K562 (cell line): ENCODE data around the gene AQP2. TPM values are rescaled to one million over a fixed set of nuclear protein-coding genes. Genes with fewer than 3 reads are reported as not detected.

Experiments
- ADNP ChIP-seq: fragments of 200-800 bp; sonication (Bioruptor generic); IDR thresholded peaks from 2 replicates; pipeline ENCODE4 v1.6.1; 2016; ENCODE audit warnings: missing genetic modification characterization, missing compliant biosample characterization
- ATF7 ChIP-seq: fragments of 450-650 bp; IDR thresholded peaks from 2 replicates; pipeline ENCODE4 v1.7.1; 2014; ENCODE audit warnings: mild to moderate bottlenecking, moderate library complexity
- BACH1 ChIP-seq: fragments of 200-800 bp; sonication (Bioruptor generic); IDR thresholded peaks from 2 replicates; pipeline ENCODE4 v1.6.1; 2016; ENCODE audit warnings: missing genetic modification characterization, missing compliant biosample characterization
- BCOR ChIP-seq: fragments of 450-650 bp; IDR thresholded peaks from 2 replicates; pipeline ENCODE4 v1.6.1; 2016
- DACH1 ChIP-seq: fragments of 450-650 bp; IDR thresholded peaks from 2 replicates; pipeline ENCODE4 v1.6.1; 2018; ENCODE audit not compliant: partially characterized antibody
- EP300 ChIP-seq: IDR thresholded peaks from 2 replicates; pipeline ENCODE4 v1.6.1; 2012; ENCODE audit warnings: low read length, improper control_type of control experiment
- EZH2 ChIP-seq: IDR thresholded peaks from 2 replicates; pipeline ENCODE4 v1.6.1; 2012; ENCODE audit warnings: low read depth, mild to moderate bottlenecking, inconsistent platforms, low read length, borderline replicate concordance
- KDM1A ChIP-seq, 2 experiments: fragments of 450-650 bp; IDR thresholded peaks; 2 replicates each; pipeline ENCODE4 v1.6.1; 2016; ENCODE audit warnings: mild to moderate bottlenecking in 2 of 2
- MCM7 ChIP-seq, 2 experiments: fragments of 450-650 bp; IDR thresholded peaks; 2 replicates each; pipeline ENCODE4 v1.6.1; 2016 to 2018
- MEIS2 ChIP-seq: fragments of 450-650 bp; IDR thresholded peaks from 2 replicates; pipeline ENCODE4 v1.6.1; 2014; ENCODE audit warnings: mild to moderate bottlenecking; ENCODE audit not compliant: partially characterized antibody
- NFXL1 ChIP-seq: fragments of 450-650 bp; formaldehyde crosslinking; IDR thresholded peaks from 2 replicates; pipeline ENCODE4 v1.4.0; 2021; ENCODE audit warnings: mild to moderate bottlenecking
- RBM17 ChIP-seq: fragments of 200-400 bp; formaldehyde crosslinking; IDR thresholded peaks from 2 replicates; pipeline ENCODE4 v1.6.1; 2017; ENCODE audit warnings: low read depth, mild to moderate bottlenecking, low read length, borderline replicate concordance
- RFX1 ChIP-seq: fragments of 450-650 bp; IDR thresholded peaks from 2 replicates; pipeline ENCODE4 v1.6.1; 2016; ENCODE audit warnings: mild to moderate bottlenecking, moderate library complexity
- RFX5 ChIP-seq: IDR thresholded peaks from 2 replicates; pipeline ENCODE4 v1.6.1; 2011; ENCODE audit warnings: low read depth, mild to moderate bottlenecking, improper control_type of control experiment, low read length
- RUNX1 ChIP-seq: sonication (generic); IDR thresholded peaks from 2 replicates; pipeline ENCODE4 v1.6.1; 2016; ENCODE audit warnings: antibody characterized with exemption, low read depth
- SMAD4 ChIP-seq: fragments of 250-450 bp; sonication (Bioruptor Pico); conservative IDR thresholded peaks from 2 replicates; pipeline ENCODE4 v1.8.0; 2021; ENCODE audit warnings: inconsistent platforms, mild to moderate bottlenecking, moderate library complexity
- TAF7 ChIP-seq: fragments of 450-650 bp; IDR thresholded peaks from 2 replicates; pipeline ENCODE4 v1.6.1; 2016; ENCODE audit warnings: missing genetic modification characterization, missing compliant biosample characterization
- polyA plus RNA-seq, 8 experiments: library from polyadenylated mRNA; depleted of rRNA in 4 of 8; stranded (reverse) in 5 of 8; unstranded in 3 of 8; fragments of >200 nt; fragmentation: Nextera tagmentation in 2 of 8; fragmentation: Illumina TruSeq in 1 of 8; extraction: Ambion mirVana in 2 of 8; extraction: Trizol in 1 of 8; gene quantifications; 2 replicates each; pipeline versions ENCODE4 v1.2.1 to v1.2.3, GENCODE V29; 2011 to 2014; ENCODE audit warnings: inconsistent platforms in 1 of 8, missing spikeins in 1 of 8
- total RNA-seq, 7 experiments: library from RNA; depleted of rRNA in 6 of 7; stranded (reverse); fragments of >200 nt in 6 of 7; fragmentation: Illumina TruSeq in 2 of 7; extraction: Trizol in 2 of 7; gene quantifications; 2 replicates each; pipeline versions ENCODE4 v1.2.1 to v1.2.3, GENCODE V29; 2011 to 2021; ENCODE audit warnings: low replicate concordance in 1 of 7
- TF ChIP-seq, protein P1 (sequence below): fragments of 450-650 bp; IDR thresholded peaks from one replicate; pipeline ENCODE4 v1.6.1; 2018; ENCODE audit warnings: mild to moderate bottlenecking, moderate library complexity; ENCODE audit not compliant: partially characterized antibody
- TF ChIP-seq, protein P2 (sequence below): sonication (generic); formaldehyde crosslinking; IDR thresholded peaks from 2 replicates; pipeline ENCODE4 v1.8.1; 2023; ENCODE audit warnings: mild to moderate bottlenecking, missing genetic modification reagents

Gene AQP2
- total and polyA plus RNA-seq, 9 of the 15 experiments (the other 6 are each of a cell fraction or from before 2014, with no cell fraction given): not detected

DNA sequence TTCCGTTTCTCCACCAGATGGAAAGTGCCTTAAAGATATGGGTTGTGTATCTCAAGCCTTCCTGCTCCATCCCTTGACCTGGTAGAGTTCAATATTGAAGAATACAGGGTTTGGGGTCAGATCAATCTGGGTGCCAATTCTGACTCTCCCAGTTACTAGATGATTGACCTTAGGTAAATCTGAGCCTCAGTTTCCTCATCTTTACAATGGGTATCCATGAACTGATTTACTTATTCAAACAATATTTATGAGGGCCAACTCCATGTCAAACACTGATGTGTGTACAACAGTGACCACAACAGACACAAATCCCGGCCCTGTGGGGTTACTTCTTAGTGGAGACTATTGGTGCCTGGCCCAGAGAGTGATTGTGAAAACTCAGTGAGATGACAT is 39.3 kb upstream of the AQP2 start (continued):
- TF ChIP-seq, protein P1, sequence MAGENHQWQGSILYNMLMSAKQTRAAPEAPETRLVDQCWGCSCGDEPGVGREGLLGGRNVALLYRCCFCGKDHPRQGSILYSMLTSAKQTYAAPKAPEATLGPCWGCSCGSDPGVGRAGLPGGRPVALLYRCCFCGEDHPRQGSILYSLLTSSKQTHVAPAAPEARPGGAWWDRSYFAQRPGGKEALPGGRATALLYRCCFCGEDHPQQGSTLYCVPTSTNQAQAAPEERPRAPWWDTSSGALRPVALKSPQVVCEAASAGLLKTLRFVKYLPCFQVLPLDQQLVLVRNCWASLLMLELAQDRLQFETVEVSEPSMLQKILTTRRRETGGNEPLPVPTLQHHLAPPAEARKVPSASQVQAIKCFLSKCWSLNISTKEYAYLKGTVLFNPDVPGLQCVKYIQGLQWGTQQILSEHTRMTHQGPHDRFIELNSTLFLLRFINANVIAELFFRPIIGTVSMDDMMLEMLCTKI: no peak
- TF ChIP-seq DACH1: no peak
- peak; percentile 74; the same call in 1 of the 2 replicates for TF ChIP-seq BCOR
- no peak for TF ChIP-seq BACH1 (tag)
- TF ChIP-seq RUNX1: no peak
- no peak for TF ChIP-seq MCM7 (IDR thresholded peaks at IDR 0.05)
- TF ChIP-seq ATF7: no peak
- no peak for TF ChIP-seq SMAD4 (CRISPR knock-in tag)
- no peak for TF ChIP-seq EZH2
- no peak for TF ChIP-seq RBM17
- TF ChIP-seq NFXL1 (CRISPR knock-in tag): no peak
- TF ChIP-seq, protein P2, sequence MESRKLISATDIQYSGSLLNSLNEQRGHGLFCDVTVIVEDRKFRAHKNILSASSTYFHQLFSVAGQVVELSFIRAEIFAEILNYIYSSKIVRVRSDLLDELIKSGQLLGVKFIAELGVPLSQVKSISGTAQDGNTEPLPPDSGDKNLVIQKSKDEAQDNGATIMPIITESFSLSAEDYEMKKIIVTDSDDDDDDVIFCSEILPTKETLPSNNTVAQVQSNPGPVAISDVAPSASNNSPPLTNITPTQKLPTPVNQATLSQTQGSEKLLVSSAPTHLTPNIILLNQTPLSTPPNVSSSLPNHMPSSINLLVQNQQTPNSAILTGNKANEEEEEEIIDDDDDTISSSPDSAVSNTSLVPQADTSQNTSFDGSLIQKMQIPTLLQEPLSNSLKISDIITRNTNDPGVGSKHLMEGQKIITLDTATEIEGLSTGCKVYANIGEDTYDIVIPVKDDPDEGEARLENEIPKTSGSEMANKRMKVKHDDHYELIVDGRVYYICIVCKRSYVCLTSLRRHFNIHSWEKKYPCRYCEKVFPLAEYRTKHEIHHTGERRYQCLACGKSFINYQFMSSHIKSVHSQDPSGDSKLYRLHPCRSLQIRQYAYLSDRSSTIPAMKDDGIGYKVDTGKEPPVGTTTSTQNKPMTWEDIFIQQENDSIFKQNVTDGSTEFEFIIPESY (CRISPR knock-in tag): no peak
- no peak for TF ChIP-seq MEIS2
- TF ChIP-seq RFX1: no peak
- TF ChIP-seq KDM1A (IDR thresholded peaks at IDR 0.05): peak; percentile 7 to 26; a peak in 1 of 4 replicates
- no peak for TF ChIP-seq EP300
- no peak for TF ChIP-seq RFX5
- no peak for TF ChIP-seq TAF7
- TF ChIP-seq ADNP (tag): peak; percentile 66
